Activated T-cell treated with anti-CD3 and anti-CD28 coated beads for 24 hours (primary cell): ENCODE measurements around the gene ATF7.
"Not testable (repeated sequence)": the region's sequence is repeated elsewhere in the genome, so short reads cannot be mapped to it uniquely, and the experiment has no call there.

Source experiments
- DNase-seq: peaks from one replicate; pipeline ENCODE4 v3.0.0-alpha.2; 2020; ENCODE audit warnings: low read depth

Gene ATF7

DNA sequence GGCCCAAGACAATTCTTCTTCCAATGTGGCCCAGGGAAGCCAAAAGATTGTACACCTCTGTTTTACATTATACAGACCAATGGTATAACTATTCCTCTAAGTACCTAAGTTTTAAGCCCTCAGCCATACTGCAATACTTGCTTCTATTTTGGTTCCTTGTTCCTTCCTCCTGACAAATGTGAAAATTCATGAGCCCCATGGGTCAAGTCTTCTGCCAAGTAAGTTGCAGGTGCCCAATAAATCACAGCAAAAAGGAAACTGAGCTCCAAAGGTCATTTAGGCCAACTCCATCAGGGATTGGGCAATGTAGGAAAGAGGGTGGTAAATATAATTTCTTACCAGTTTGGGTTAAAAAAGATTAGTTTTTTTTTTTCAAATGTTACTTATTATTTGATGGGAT is 61.2 kb downstream of the ATF7 start:
- no peak for DNase-seq

- DNase-seq = no peak
Observed at GRCh38 chr12:53564278-53564677, 61.9 kb downstream of the ATF7 start.

- no peak for DNase-seq
Observed at GRCh38 chr12:53563452-53564028, 62.6 kb downstream of the ATF7 start.

DNA sequence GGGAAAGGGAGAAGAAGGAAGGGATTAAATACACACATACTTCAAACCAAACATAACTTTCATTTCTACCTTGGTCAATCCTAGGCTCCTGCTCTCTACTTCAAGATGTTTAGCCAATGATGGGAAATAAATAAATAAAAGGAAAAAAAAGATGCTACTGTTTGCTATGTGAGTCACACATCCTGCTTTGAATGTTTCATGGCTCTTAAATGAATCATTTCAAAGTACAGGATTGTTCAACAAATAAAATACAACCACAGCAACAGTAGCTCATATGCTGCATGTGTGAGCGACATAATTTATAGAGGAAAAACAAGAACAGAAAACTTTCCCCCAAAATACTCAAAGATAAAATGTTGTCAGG is 64.6 kb downstream of the ATF7 start:
- DNase-seq = no peak

DNA sequence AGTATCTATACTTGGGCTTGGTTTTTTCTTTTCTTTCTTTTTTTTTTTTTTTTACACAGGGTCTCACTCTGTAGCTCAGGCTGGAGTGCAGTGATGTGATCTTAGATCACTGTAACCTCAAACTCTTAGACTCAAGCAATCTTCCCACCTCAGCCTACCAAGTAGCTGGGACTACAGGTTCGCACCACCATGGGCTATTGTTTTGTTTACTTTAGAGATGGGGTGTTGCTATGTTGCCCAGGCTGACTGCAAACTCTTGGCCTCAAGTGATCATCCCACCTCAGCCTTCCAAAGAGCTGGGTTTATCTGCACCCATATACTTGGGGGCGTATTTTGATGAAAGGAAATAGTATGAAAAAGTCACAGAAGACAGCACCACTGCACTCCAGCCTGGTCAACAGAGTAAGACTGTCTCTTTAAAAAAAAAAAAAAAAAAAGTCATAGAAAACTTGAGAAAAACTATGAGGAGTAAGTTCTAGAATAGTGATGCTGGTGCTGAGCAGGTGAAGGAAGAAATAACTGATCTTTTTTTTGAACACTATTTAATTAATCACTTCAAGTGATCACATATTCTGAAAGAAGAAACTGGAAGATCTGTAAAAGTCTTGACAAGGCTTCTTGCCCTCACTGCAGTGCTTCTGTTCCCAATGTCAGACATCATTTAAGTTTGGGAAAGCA is 65.1 kb downstream of the ATF7 start:
- DNase-seq = no peak

GRCh38 chr12:53560351-53560750 is 65.8 kb downstream of the ATF7 start:
- no peak for DNase-seq

DNA sequence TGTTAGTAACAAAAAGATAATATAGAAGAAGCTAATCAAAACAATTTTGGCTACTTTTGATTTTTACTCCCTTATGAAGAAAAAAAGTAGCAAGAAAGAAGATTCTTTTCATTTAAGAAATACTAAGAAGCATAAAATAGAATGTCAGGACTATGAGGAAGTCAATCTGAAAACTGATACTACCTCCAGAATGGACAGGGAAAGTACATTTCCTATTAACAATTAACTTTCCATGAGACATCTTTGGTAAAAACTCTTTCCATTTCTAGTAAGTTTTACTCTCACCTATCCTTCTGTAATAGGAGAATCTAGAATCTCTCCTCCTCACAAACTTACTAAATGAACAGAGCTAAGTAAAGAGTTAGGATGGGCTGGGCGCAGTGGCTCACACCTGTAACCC is 67.6 kb downstream of the ATF7 start:
- no peak for DNase-seq

GRCh38 chr12:53552361-53553327 is 73.5 kb downstream of the ATF7 start:
- no peak for DNase-seq

GRCh38 chr12:53551889-53552291 is 74.3 kb downstream of the ATF7 start:
- DNase-seq = no peak

DNA sequence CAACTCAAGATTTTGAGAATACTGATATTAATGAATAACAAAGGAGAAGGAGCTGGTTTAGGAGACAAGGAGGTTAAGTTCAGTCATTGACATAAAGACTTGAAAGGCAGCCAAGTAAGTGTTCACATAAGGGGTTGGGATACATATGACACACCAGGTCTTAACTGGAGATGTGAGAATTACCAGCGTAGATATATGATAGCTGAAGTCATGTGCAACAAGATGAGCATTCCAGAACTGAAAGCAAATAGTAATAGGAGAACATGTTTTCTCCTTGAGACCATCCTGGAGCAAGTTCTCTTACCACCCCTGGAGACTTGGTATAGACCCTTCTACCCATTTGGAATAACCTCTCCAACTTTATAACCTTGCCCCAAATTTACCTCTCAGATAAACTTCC is 75.6 kb downstream of the ATF7 start:
- DNase-seq = no peak

DNA sequence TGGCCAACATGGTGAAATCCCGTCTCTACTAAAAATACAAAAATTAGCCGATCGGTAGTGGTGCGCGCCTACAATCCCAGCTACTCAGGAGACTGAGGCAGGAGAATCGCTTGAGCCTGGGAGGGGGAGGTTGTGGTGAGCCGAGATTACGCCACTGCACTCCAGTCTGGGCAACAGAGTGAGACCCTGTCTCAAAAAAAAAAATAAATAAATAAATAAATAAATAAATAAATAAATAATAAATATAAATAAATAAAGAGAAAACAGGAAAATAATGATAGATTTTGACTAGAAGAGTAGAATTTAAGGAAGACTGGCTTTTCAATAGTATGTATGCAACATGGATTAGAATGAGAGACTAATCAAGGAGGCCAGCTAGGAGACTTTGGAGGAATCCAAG is 76.1 kb downstream of the ATF7 start:
- DNase-seq = not testable (repeated sequence)

- not testable (repeated sequence) for DNase-seq
Observed at GRCh38 chr12:53548354-53548753, 77.8 kb downstream of the ATF7 start.

DNA sequence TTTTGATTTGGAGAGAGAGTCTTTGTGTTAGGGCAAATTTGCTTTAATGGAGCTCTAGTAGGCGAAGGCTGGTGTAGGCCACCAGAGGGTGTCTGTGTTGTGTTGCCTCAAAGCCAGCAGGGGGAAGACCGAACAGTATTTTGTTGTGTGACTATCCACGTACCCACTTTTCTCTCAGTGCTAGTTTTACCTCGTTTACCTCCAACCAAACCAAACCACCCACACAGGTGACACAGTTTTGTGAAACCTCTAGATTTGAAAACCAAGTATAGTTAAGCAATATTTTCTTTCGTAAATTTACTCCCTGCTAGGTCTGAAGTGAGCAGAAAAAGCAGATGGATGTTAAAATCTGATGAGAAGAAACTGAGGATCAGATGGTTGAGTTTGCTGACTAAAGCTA is 82.6 kb downstream of the ATF7 start:
- peak; percentile 25 for DNase-seq

DNA sequence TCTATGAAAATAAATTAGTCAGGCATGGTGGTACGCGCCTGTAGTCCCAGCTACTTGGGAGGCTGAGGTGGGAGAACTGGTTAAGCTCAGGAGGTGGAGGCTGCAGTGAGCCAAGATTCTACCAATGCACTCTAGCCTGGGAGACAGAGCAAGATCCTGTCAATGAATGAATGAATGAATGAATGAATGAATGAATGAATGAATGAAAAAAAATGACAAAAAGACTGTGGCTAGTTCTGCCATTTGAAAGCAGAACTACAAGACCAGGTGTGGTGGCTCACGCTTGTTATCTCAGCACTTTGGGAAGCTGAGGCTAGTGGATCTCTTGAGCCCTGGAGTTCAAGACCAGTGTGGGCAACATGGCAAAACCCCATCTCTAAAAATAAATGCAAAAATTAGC is 86.7 kb downstream of the ATF7 start:
- DNase-seq = no peak

DNA sequence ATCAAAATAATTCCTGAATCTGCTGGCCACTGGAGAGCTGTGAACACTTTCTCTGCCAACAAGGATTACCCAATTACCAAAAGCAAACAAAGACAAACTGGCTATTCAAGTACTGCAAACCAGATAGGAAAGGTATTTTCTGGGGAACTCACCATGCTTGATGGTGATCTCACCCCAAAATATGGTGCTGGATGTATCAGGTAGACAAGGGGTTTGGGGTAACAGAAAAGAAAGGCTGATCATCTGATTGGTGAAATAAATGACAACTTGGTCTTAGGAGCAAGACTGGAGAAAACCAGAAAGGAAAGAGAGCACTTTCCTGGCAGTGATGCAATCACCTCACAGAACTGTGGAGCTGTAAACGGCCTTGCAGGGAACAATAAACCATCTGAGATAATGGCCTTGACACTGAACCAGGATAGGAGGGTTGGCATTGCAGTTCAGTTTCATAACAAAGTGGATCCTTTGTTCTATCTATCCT is 87.9 kb downstream of the ATF7 start:
- DNase-seq = no peak

DNA sequence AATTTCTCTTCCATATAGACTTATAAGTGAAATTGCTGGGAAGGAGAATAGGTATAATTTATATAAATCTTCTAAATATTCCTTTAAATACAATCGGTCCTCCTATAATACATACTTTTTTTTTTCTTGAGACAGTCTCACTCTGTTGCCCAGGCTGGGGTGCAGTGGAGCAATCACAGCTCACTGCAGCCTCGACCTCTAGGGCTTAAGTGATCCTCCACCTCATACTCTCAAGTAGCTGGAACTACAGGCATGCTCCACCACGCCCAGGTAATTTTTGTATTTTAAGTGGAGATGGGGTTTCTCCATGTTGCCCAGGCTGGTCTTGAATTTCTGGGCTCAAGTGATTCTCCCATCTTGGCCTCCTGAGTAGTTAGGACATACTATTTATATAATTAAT is 89.2 kb downstream of the ATF7 start:
- DNase-seq = no peak

- no peak for DNase-seq
Observed at GRCh38 chr12:53533471-53533870, 92.7 kb downstream of the ATF7 start.

GRCh38 chr12:53532524-53533445 is 93.4 kb downstream of the ATF7 start:
- no peak for DNase-seq

DNA sequence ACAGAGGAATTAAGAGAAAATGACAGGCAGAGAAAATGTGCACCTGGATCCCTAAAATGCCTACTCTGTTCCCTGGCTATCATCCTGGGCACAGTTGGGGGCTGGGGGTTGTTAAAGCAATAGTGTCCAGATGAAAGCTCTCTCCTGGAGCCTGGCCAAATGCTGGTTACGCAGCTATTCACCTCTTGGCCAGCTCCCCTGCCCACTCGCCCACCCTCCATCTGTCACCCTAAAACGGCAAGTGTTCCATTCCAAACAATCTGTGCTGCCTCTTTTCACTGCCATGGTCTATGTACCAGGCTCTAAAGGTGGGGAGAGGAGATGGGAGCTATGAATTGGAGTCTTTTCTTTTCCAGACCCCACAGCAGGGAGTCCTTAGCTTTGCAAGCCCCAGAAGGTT is 94.2 kb downstream of the ATF7 start:
- no peak for DNase-seq

DNA sequence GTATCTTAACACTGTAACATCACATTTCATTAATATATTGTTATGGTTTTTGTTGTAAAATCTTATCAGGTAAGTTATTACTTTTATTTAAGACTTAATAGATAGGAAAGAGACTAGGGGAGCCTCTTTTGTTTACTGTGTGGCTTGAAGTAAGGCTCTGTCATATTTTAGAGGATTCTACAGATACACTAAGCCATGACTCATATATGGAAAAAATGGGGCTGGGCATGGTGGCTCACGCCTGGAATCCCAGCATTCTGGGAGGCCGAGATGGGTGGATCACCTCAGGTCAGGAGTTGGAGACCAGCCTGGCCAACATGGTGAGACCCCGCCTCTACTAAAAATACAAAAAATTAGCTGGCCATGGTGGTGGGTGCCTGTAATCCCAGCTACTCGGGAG is 95.3 kb downstream of the ATF7 start:
- no peak for DNase-seq

GRCh38 chr12:53530061-53530460 is 96.1 kb downstream of the ATF7 start:
- no peak for DNase-seq

DNA sequence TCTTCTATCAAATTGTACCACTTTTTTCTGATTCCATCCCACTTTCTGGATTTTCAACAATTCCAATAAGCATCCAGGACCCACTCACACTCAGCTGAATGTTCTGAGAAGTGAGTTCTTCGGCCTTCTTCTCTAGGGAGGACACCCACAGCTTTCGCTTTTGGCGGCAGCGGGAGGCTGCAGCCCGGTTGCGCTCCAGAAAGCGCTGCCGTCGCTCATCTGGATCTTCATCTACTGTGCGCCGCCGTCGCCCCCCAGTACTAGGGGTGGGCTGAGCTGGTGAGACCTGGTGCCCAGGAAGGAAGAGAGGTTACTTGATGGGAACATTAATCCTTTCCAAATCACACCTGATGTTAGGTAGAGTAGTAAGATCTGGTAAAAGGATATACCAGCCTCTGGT is 101.7 kb downstream of the ATF7 start:
- no peak for DNase-seq
